Measurements from ENCODE around the gene PTER.

Gene PTER

DNA sequence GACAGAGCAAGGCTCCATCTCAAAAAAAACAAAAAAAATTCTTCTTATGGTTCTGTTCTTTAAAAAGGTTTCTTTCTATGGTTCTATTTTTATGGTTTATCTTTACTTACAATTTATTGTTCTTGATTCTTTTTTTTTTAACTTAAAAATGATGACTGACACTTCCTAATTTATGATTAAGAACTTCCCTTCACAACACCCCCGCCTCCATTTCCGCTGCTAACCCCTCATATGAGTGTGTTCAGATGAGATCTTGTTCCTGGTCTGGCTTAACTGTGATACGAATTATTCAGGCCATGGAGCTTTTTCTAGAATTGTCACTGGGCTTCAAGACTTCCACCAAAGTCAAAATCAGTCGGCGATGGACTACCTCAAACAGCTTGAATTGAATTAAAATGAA lies 33.9 kb downstream of the PTER start:
- H3K4me1 ChIP-seq (ENCODE audit: low read length), result no peaks in the 10 kb centered on the region
- H3K4me2 ChIP-seq (ENCODE audit: low read length), result no peak overlapping the region
- no peaks in the 10 kb centered on the region for H3K79me2 ChIP-seq (ENCODE audit: low read length)
- no peaks in the 10 kb centered on the region for H3K36me3 ChIP-seq (replicated peaks; ENCODE audit: low read depth, low read length)
- H3K9ac ChIP-seq (ENCODE audit: low read length), result no peak overlapping the region
- H3K27ac ChIP-seq (ENCODE audit: low read length), result no peak overlapping the region
- H2AFZ ChIP-seq (ENCODE audit: low read depth, low read length), result no peak overlapping the region
- no peaks in the 10 kb centered on the region for H3K27me3 ChIP-seq (ENCODE audit: low read depth, low read length)
- no peak for TF ChIP-seq EZH2phosphoT487 (IDR thresholded peaks at IDR 0.05; ENCODE audit: low read depth)
- TF ChIP-seq CTCF (IDR thresholded peaks at IDR 0.05; ENCODE audit: low read depth, low read length), result no peak
- no peaks in the 10 kb centered on the region for H3K9me3 ChIP-seq (ENCODE audit: insufficient read depth, low read length)
- H3K4me3 ChIP-seq (ENCODE audit: low read length), result no peak overlapping the region
- H4K20me1 ChIP-seq (ENCODE audit: insufficient read depth, low read length), result no peaks in the 10 kb centered on the region

DNA sequence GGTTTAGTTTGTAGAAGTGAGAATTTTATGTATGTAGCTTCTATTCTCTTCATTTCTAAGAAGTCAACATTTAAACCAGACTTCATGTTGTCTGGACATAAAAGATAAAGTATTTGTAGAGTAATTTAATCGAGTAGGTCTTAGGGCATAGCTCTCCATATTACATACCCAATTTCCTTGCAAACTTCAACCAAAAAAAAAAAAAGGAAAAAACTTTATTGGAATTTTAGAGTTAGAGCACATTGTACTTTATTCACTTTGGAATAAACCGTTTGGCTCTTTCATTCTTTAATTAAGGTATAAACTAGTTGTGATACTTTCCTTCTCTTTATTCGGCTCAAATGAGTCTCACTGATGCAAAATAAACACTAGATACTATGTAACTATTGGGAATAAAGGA lies 36.0 kb downstream of the PTER start:
- Histone ChIP-seq H3K9ac (ENCODE audit: low read length) (no peak overlapping the region), H3K4me2 (ENCODE audit: low read length) (no peak overlapping the region), H3K27me3 (ENCODE audit: low read depth, low read length) (no peaks in the 10 kb centered on the region), H3K9me3 (ENCODE audit: insufficient read depth, low read length) (no peaks in the 10 kb centered on the region), H3K4me1 (ENCODE audit: low read length) (no peaks in the 10 kb centered on the region), H3K4me3 (ENCODE audit: low read length) (no peak overlapping the region), H3K79me2 (ENCODE audit: low read length) (no peaks in the 10 kb centered on the region), H3K27ac (ENCODE audit: low read length) (no peak overlapping the region), H2AFZ (ENCODE audit: low read depth, low read length) (no peak overlapping the region), H3K36me3 (replicated peaks; ENCODE audit: low read depth, low read length) (no peaks in the 10 kb centered on the region), H4K20me1 (ENCODE audit: insufficient read depth, low read length) (no peaks in the 10 kb centered on the region)
- TF ChIP-seq CTCF (IDR thresholded peaks at IDR 0.05; ENCODE audit: low read depth, low read length) (no peak), EZH2phosphoT487 (IDR thresholded peaks at IDR 0.05; ENCODE audit: low read depth) (no peak)

DNA sequence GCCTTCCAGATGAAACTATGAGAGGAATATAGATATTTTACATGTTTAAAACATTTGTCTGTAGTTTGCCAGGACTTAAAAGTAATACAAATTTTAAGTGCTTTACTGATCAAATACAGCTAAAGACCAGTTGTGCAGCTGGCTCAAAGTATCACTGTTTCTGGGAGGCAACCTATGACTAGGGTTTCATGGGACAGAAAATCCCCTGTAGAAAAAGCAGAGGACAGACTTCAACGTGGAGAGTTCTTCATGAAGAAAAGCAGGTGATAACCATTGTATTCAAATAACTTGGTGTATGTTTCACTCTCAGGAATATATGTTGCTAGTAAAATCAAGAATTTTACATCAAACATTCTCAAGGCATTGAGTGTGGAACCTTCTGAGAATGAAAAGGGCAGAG lies 40.9 kb downstream of the PTER start:
- no peaks in the 10 kb centered on the region for H4K20me1 ChIP-seq (ENCODE audit: insufficient read depth, low read length)
- H3K9ac ChIP-seq (ENCODE audit: low read length), result no peak overlapping the region
- no peaks in the 10 kb centered on the region for H3K27me3 ChIP-seq (ENCODE audit: low read depth, low read length)
- H3K4me1 ChIP-seq (ENCODE audit: low read length), result no peaks in the 10 kb centered on the region
- no peak overlapping the region for H3K4me3 ChIP-seq (ENCODE audit: low read length)
- no peaks in the 10 kb centered on the region for H3K36me3 ChIP-seq (replicated peaks; ENCODE audit: low read depth, low read length)
- no peaks in the 10 kb centered on the region for H3K9me3 ChIP-seq (ENCODE audit: insufficient read depth, low read length)
- TF ChIP-seq EZH2phosphoT487 (IDR thresholded peaks at IDR 0.05; ENCODE audit: low read depth), result no peak
- TF ChIP-seq CTCF (IDR thresholded peaks at IDR 0.05; ENCODE audit: low read depth, low read length), result no peak
- no peak overlapping the region for H3K27ac ChIP-seq (ENCODE audit: low read length)
- no peaks in the 10 kb centered on the region for H3K79me2 ChIP-seq (ENCODE audit: low read length)
- H2AFZ ChIP-seq (ENCODE audit: low read depth, low read length), result no peak overlapping the region
- H3K4me2 ChIP-seq (ENCODE audit: low read length), result no peak overlapping the region

- Histone ChIP-seq H4K20me1 (ENCODE audit: insufficient read depth, low read length) (no peaks in the 10 kb centered on the region), H3K9ac (ENCODE audit: low read length) (no peak overlapping the region), H3K9me3 (ENCODE audit: insufficient read depth, low read length) (no peaks in the 10 kb centered on the region), H3K4me3 (ENCODE audit: low read length) (no peak overlapping the region), H3K79me2 (ENCODE audit: low read length) (no peaks in the 10 kb centered on the region), H3K4me2 (ENCODE audit: low read length) (no peak overlapping the region), H3K27me3 (ENCODE audit: low read depth, low read length) (no peaks in the 10 kb centered on the region), H3K27ac (ENCODE audit: low read length) (no peak overlapping the region), H2AFZ (ENCODE audit: low read depth, low read length) (no peak overlapping the region), H3K4me1 (ENCODE audit: low read length) (no peaks in the 10 kb centered on the region), H3K36me3 (replicated peaks; ENCODE audit: low read depth, low read length) (no peaks in the 10 kb centered on the region)
- no peak for TF ChIP-seq EZH2phosphoT487 (IDR thresholded peaks at IDR 0.05; ENCODE audit: low read depth)
- TF ChIP-seq CTCF (IDR thresholded peaks at IDR 0.05; ENCODE audit: low read depth, low read length), result no peak
Observed at GRCh38 chr10:16478801-16479200, 42.0 kb downstream of the PTER start.
